HCT116 (cell line): ENCODE measurements around the gene CD19. TPM values are rescaled to one million over a fixed set of nuclear protein-coding genes. Genes with fewer than 3 reads are reported as not detected.

Experiments
- ATAC-seq: fragments of 200-7000 bp; cut with Tn5 transposase; 2 replicates; pipeline ENCODE4 v1.9.1; 2020; ENCODE audit warnings: mild to moderate bottlenecking, moderate library complexity
- BruUV-seq: library from RNA; stranded (reverse); fragments of 400-500 nt; replicated peaks from 2 replicates; lab custom pipeline; 2021; lab: Mats Ljungman, UMichigan
- CTCF ChIA-PET: fragments of 300-600 bp; sonication (Branson Sonifier 250); formaldehyde crosslinking; loops from one replicate; lab custom pipeline; 2021; ENCODE audit warnings: antibody characterized with exemption; lab: Charles Lee
- POLR2A ChIA-PET: fragments of 300-600, 350-600 bp; sonication (Branson Sonifier 250); formaldehyde crosslinking; loops from one replicate; lab custom pipeline; 2021; ENCODE audit warnings: antibody characterized with exemption; lab: Charles Lee
- RAD21 ChIA-PET, 2 experiments: fragments of 300-600 bp; sonication (Branson Sonifier 250); formaldehyde crosslinking; loops; one replicate each; lab custom pipeline; 2023; ENCODE audit warnings: low total read pairs in 2 of 2; ENCODE audit not compliant: uncharacterized antibody in 2 of 2, unreplicated experiment in 2 of 2, low non-redundant PET in 1 of 2; lab: Charles Lee
- DNase-seq: peaks from one replicate; pipeline ENCODE4 v3.0.0-alpha.2; 2010; ENCODE audit warnings: low read depth, low spot score
- H2AFZ ChIP-seq: fragments of 200-600 bp; shearing (Covaris generic), sonication (generic); 2 replicates; pipeline ENCODE4 v1.6.1; 2017; ENCODE audit warnings: low read depth, mixed run types, mixed read lengths, antibody characterized with exemption, low read length; ENCODE audit not compliant: poor library complexity, severe bottlenecking
- H3K27ac ChIP-seq: 2 replicates; pipeline ENCODE4 v1.5.1; 2012; ENCODE audit warnings: low read depth, low read length
- H3K27me3 ChIP-seq: fragments of 200-600 bp; sonication (generic); 2 replicates; pipeline ENCODE4 v1.6.1; 2016; ENCODE audit warnings: mixed run types, low read length, mixed read lengths; ENCODE audit not compliant: insufficient read depth
- H3K36me3 ChIP-seq, 2 experiments: fragments of 200-500 bp in 1 of 2; fragments of 200-600 bp in 1 of 2; sonication (Bioruptor generic) in 1 of 2; sonication (generic) in 1 of 2; 2 replicates each; pipeline versions ENCODE4 v1.5.1 to v1.6.1; 2014 to 2016; ENCODE audit warnings: low read length in 2 of 2, inconsistent platforms in 1 of 2, mixed read lengths in 1 of 2, mixed run types in 1 of 2; ENCODE audit not compliant: insufficient read depth in 2 of 2, control insufficient read depth in 1 of 2
- H3K4me1 ChIP-seq, 2 experiments: fragments of 200-600 bp in 1 of 2; sonication (generic) in 1 of 2; 2 replicates each; pipeline versions ENCODE4 v1.5.1 to v1.6.1; 2012 to 2017; ENCODE audit warnings: low read length in 2 of 2, inconsistent platforms in 1 of 2, mild to moderate bottlenecking in 1 of 2, mixed read lengths in 1 of 2, mixed run types in 1 of 2, moderate library complexity in 1 of 2; ENCODE audit not compliant: insufficient read depth in 2 of 2, control insufficient read depth in 1 of 2
- H3K4me2 ChIP-seq: fragments of 200-600 bp; sonication (generic); 2 replicates; pipeline ENCODE4 v1.6.1; 2017; ENCODE audit warnings: mixed run types, low read length, mixed read lengths
- H3K4me3 ChIP-seq, 2 experiments: fragments of 200-600 bp in 1 of 2; sonication (generic) in 1 of 2; replicated peaks in 1 of 2; 2 replicates each; pipeline ENCODE4 v1.5.1; 2011 to 2016; ENCODE audit warnings: low read length in 2 of 2, control low read depth in 1 of 2, low read depth in 1 of 2, mild to moderate bottlenecking in 1 of 2, mixed read lengths in 1 of 2, mixed run types in 1 of 2
- H3K79me2 ChIP-seq: fragments of 200-600 bp; sonication (generic); 2 replicates; pipeline ENCODE4 v1.6.1; 2017; ENCODE audit warnings: mild to moderate bottlenecking, mixed run types, low read length, moderate library complexity, mixed read lengths; ENCODE audit not compliant: insufficient read depth
- H3K9ac ChIP-seq: fragments of 200-600 bp; sonication (generic); 2 replicates; pipeline ENCODE4 v1.6.1; 2016; ENCODE audit warnings: low read length, mixed read lengths
- H3K9me2 ChIP-seq: fragments of 200-600 bp; sonication (generic), shearing (Covaris generic); 2 replicates; pipeline ENCODE4 v1.6.1; 2017; ENCODE audit warnings: mixed run types, mild to moderate bottlenecking, moderate library complexity; ENCODE audit not compliant: insufficient read depth
- H3K9me3 ChIP-seq, 2 experiments: fragments of 200-500 bp in 1 of 2; fragments of 200-600 bp in 1 of 2; sonication (Bioruptor generic) in 1 of 2; sonication (generic) in 1 of 2; 2 replicates each; pipeline ENCODE4 v1.6.1; 2014 to 2017; ENCODE audit warnings: low read length in 2 of 2, mixed read lengths in 2 of 2, inconsistent platforms in 1 of 2, low read depth in 1 of 2, mild to moderate bottlenecking in 1 of 2, mixed run types in 1 of 2, moderate library complexity in 1 of 2; ENCODE audit not compliant: control insufficient read depth in 1 of 2, insufficient read depth in 1 of 2
- H4K20me1 ChIP-seq: fragments of 200-600 bp; sonication (generic), shearing (Covaris generic); 2 replicates; pipeline ENCODE4 v1.6.1; 2017; ENCODE audit warnings: mixed run types, mild to moderate bottlenecking, moderate library complexity; ENCODE audit not compliant: insufficient read depth
- ATF3 ChIP-seq: IDR thresholded peaks from 2 replicates; pipeline ENCODE4 v1.6.1; 2012
- CEBPB ChIP-seq: IDR thresholded peaks from 2 replicates; pipeline ENCODE4 v1.6.1; 2012; ENCODE audit warnings: low read depth
- CTCF ChIP-seq, 3 experiments: fragments of 200-600 bp in 1 of 3; sonication (generic) in 1 of 3; IDR thresholded peaks in 2 of 3; conservative IDR thresholded peaks in 1 of 3; 2 replicates each; pipeline ENCODE4 v1.5.1; 2012 to 2017; ENCODE audit warnings: low read depth in 2 of 3, low read length in 2 of 3, antibody characterized with exemption in 1 of 3, borderline replicate concordance in 1 of 3, control low read depth in 1 of 3, mild to moderate bottlenecking in 1 of 3, mixed read lengths in 1 of 3, mixed run types in 1 of 3, moderate library complexity in 1 of 3; ENCODE audit not compliant: insufficient read depth in 1 of 3
- EGR1 ChIP-seq: IDR thresholded peaks from 2 replicates; pipeline ENCODE4 v1.6.1; 2012; ENCODE audit warnings: low read depth
- EZH2phosphoT487 ChIP-seq: fragments of 200-600 bp; IDR thresholded peaks from 2 replicates; pipeline ENCODE4 v1.6.1; 2018; ENCODE audit warnings: antibody characterized with exemption, borderline replicate concordance
- FOSL1 ChIP-seq: IDR thresholded peaks from 2 replicates; pipeline ENCODE4 v1.6.1; 2012; ENCODE audit warnings: low read depth
- POLR2AphosphoS5 ChIP-seq: IDR thresholded peaks from 2 replicates; pipeline ENCODE4 v1.6.1; 2011; ENCODE audit warnings: mild to moderate bottlenecking, low read depth, low read length, moderate library complexity
- RAD21 ChIP-seq: IDR thresholded peaks from 2 replicates; pipeline ENCODE4 v1.6.1; 2012; ENCODE audit warnings: low read depth, mild to moderate bottlenecking
- SP1 ChIP-seq: IDR thresholded peaks from 2 replicates; pipeline ENCODE4 v1.6.1; 2012; ENCODE audit warnings: low read depth
- YY1 ChIP-seq: IDR thresholded peaks from 2 replicates; pipeline ENCODE4 v1.6.1; 2011; ENCODE audit warnings: low read length, low read depth, moderate library complexity, mild to moderate bottlenecking; ENCODE audit not compliant: insufficient replicate concordance; ENCODE audit errors: extremely low read depth
- ZFX ChIP-seq: fragments of 450-650 bp; IDR thresholded peaks from 2 replicates; pipeline ENCODE4 v1.6.1; 2017
- ZNF274 ChIP-seq: fragments of 200-500 bp; sonication (Bioruptor generic); IDR thresholded peaks from 2 replicates; pipeline ENCODE4 v1.6.1; 2014; ENCODE audit warnings: mild to moderate bottlenecking, low read depth, low read length, inconsistent platforms
- intact Hi-C: fragments of 100-400 bp; cut with micrococcal nuclease; formaldehyde crosslinking; loops from 2 replicates; pipeline ENCODE4 v1.10.0; 2022
- total RNA-seq: library from RNA; stranded (reverse); gene quantifications from one replicate; pipeline ENCODE4 v1.2.1, GENCODE V29; 2021; ENCODE audit not compliant: unreplicated experiment
- TF ChIP-seq, protein P1 (sequence below): IDR thresholded peaks from 2 replicates; pipeline ENCODE4 v1.6.1; 2011; ENCODE audit warnings: mild to moderate bottlenecking, low read length, moderate library complexity; ENCODE audit not compliant: insufficient replicate concordance; ENCODE audit errors: extremely low read depth

The CD19 gene
- total RNA-seq, 1 experiment from 2014 or later: 0.27 TPM

GRCh38 chr16:28903344-28904042 is 28.3 kb upstream of the CD19 start:
- intact Hi-C loops: no loop called here
- POLR2A ChIA-PET: no interaction called here
- H3K79me2 ChIP-seq: no peaks in the 10 kb centered on the region

More at GRCh38 chr16:28903344-28904042, 28.3 kb upstream of the CD19 start:
- no peak overlapping the region for H3K9ac ChIP-seq
- DNase-seq (no peak), ATAC-seq (no peak)
- no TSS peak for BruUV-seq
- no peak overlapping the region for H3K4me3 ChIP-seq
- RAD21 ChIA-PET: no interaction called here
- H3K27ac ChIP-seq: no peak overlapping the region
- H3K9me3 ChIP-seq: no peaks in the 10 kb centered on the region
- no peaks in the 10 kb centered on the region for H3K36me3 ChIP-seq
- H3K4me1 ChIP-seq: peaks cover 0 to 6% of the 10 kb centered on the region in 2 experiments; a peak in 2 of 4 replicates
- H3K27me3 ChIP-seq: no peaks in the 10 kb centered on the region
- CTCF ChIA-PET: no interaction called here
- no peaks in the 10 kb centered on the region for H3K9me2 ChIP-seq
- no peaks in the 10 kb centered on the region for H4K20me1 ChIP-seq
- H3K4me2 ChIP-seq: no peak overlapping the region
- H2AFZ ChIP-seq: no peak overlapping the region
- TF ChIP-seq EGR1 (no peak), ZNF274 (no peak), YY1 (no peak), EZH2phosphoT487 (no peak), ZFX (no peak), POLR2AphosphoS5 (no peak), RAD21 (no peak), CEBPB (no peak), SP1 (no peak), ATF3 (no peak), CTCF (IDR thresholded peaks at IDR 0.05 in 2 of 3, conservative IDR thresholded peaks at IDR 0.05 in 1 of 3; ENCODE audit: borderline replicate concordance in 1 of 3, insufficient read depth in 1 of 3, low read depth in 2 of 3, low read length in 2 of 3) (no peak), FOSL1 (no peak)
- TF ChIP-seq, protein P1, sequence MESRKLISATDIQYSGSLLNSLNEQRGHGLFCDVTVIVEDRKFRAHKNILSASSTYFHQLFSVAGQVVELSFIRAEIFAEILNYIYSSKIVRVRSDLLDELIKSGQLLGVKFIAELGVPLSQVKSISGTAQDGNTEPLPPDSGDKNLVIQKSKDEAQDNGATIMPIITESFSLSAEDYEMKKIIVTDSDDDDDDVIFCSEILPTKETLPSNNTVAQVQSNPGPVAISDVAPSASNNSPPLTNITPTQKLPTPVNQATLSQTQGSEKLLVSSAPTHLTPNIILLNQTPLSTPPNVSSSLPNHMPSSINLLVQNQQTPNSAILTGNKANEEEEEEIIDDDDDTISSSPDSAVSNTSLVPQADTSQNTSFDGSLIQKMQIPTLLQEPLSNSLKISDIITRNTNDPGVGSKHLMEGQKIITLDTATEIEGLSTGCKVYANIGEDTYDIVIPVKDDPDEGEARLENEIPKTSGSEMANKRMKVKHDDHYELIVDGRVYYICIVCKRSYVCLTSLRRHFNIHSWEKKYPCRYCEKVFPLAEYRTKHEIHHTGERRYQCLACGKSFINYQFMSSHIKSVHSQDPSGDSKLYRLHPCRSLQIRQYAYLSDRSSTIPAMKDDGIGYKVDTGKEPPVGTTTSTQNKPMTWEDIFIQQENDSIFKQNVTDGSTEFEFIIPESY: no peak
